C1 segment of cervical spinal cord (tissue), 14 donors: ENCODE measurements around the gene MPZL1.
"Not testable (repeated sequence)": the region's sequence is repeated elsewhere in the genome, so short reads cannot be mapped to it uniquely, and the experiment has no call there.

Source experiments
- DNase-seq, 14 donors: peaks; one replicate each; lab custom pipeline; 2025; lab: John Stamatoyannopoulos, UW

The MPZL1 gene

GRCh38 chr1:167806235-167806634, 84.5 kb downstream of the MPZL1 start:
- DNase-seq = not testable (repeated sequence)

DNA sequence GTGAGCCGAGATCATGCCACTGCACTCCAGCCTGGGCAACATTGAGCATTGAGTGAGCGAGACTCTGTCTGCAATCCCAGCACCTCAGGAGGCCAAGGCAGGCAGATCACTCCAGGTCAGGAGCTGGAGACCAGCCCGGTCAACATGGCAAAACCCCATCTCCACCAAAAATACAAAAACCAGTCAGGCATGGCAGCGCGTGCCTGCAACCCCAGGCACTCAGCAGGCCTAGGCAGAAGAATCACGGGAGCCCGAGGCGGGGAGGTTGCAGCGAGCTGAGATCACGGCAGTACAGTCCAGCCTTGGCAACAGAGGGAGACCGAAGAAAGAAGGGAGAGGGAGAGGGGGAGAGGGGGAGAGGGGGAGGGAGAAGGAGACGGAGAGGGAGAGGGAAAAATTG, 84.9 kb downstream of the MPZL1 start:
- DNase-seq = not testable (repeated sequence)

GRCh38 chr1:167808104-167808503, 86.3 kb downstream of the MPZL1 start:
- DNase-seq = no peak

DNA sequence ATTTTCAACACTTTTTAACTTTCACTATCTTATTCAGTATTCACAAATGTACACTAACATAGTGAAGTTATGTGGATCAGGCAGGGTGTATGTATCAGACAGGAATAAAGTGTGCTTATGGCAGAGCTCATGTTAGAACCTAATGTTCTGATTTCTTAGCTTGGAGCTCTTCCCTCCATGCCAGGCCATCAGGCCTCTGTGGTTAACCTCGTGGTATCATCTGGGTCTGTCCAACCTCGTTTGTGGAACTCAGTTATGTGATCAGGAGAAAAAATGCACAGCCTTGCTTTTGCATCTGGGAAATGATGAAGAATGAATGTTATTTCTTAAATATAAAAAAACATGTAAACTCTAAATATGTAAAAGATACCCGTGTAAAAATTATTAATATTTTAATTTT, 86.9 kb downstream of the MPZL1 start:
- no peak for DNase-seq

GRCh38 chr1:167812972-167813371, 91.2 kb downstream of the MPZL1 start:
- no peak for DNase-seq

- no peak for DNase-seq
Measured at GRCh38 chr1:167815650-167816049, 93.9 kb downstream of the MPZL1 start.

DNA sequence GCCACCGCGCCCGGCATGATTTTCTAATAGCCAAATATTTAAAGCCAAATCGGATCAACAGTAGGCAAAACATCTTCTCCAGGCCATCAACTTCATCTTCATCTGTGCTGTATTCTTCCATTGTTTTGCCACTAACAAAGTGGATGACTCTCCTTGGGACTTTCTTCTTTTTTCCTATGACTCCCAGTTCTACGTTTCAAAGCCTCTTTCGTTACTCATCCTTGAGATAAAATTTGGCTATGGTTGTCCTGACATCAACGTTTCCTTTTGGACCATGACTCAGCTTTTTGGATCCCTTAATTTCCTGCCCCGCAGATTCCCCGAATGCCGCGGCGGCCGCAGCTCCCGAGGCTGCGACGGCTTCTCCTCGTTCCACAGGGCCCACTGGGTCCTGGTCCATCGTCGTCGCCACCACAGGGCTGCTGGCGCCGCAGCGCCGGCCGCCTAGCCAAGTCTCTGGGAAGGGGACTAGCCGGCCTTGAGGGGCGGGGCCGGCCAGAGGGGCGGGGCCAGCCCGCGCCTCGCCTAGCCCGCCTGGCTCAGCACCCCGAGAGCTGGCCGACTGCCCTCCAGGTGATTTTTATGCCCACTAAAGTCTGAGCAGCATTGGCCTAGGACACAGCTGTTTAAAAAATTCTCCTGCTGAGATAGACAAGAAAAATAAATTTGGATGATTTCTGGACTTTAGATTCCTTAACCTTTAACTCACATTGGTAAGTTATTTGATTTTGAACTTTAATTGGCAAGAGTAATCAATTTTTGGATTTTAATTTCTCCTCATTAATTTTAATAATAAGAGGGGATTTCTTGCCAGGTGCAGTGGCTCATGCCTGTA, 98.3 kb downstream of the MPZL1 start:
- peak in 10 of 14 donors; percentile 4 to 65 (median 12) for DNase-seq

DNA sequence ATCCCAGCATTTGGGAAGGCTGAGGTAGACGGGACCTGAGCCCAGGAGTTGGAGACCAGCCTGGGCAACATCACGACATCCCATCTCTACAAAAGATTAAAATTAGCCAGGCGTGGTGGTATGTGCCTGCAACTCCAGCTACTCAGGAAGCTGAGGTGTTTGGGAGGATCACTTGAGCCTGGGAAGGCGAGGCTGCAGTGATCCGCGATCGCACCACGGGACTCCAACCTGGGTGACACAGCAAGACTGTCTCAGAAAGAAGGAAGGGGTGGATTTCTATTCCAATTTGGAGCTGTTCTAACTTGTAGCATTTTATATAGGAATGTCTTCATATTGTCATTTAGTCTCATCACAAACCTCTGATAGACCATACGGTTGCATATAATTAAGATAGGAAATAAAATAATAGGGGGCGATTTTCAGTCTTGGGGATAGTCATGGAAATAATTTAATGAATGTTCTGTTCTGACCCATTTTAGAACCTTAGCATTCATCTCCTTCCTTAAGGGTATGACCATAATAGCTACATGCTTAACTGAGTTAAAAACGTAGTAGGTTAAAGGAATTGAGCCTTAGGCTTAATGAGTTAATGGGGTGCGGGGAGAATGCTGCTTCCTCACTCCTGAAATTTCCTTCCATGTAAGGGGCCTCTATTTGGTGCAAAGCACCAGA, 99.0 kb downstream of the MPZL1 start:
- DNase-seq = no peak

GRCh38 chr1:167821356-167821685, 99.5 kb downstream of the MPZL1 start:
- no peak for DNase-seq

DNA sequence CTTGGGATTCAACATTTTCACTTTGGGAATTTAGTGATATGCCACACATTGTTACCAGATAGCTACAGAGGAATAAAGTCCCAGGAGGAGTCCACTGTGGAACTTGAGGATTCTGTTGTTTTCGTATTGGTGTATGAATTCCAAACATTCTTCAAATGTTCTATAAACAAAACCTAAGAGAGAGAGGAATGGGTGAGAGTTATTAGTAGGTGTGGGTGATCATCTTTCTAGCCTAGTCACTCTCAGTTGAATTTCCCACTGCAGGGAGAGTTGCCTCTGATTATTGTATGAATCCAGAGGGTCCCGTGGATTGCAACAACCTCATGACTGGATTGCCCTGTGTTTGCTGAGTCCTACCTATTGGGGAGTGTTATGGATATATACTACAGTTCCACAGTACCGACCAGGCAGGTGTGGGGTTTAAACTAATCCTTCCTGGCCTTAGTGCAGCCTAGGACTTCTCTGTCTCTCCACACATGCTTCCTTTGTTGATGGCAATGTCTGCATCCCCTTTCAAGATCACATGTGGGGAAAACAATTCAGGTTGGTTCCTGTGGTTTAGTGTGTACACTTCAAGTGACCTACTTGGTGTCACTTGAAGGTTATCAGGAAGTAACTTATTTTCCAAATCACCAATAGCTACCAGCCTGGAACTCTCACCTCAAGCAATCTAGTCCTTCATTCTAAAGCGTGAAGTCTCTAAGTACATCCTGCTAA, 100.3 kb downstream of the MPZL1 start:
- no peak for DNase-seq

- DNase-seq = no peak
Measured at GRCh38 chr1:167824163-167824794, 102.5 kb downstream of the MPZL1 start.

DNA sequence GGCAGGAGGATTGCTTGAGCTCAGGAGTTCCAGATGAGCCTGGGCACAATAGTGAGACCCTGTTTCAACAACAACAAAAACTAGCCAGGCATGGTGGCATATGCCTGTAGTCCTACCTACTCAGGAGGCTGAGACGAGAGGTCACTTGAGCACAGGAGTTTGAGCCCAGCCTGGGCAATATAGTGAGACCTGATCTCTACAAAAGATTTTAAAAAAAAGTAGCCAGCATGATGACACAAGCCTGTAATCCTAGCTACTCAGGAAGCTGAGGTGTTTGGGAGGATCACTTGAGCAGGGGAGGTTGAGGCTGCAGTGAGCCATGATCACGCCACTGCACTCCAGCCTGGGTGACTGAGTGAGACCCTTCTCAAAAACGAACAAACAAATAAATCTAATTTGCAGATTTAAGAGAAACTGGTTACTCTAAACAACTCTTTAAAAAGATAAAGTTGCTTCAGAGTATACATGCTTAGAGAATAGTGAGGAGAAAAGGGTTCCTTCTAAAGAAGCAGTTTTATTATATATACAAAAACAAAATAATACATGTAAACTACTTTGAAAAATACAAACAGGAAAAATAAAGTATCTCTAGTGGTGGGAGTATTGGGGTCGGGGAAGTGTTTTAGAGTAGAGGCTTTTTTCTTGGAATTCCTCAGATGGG, 103.8 kb downstream of the MPZL1 start:
- DNase-seq = no peak

DNA sequence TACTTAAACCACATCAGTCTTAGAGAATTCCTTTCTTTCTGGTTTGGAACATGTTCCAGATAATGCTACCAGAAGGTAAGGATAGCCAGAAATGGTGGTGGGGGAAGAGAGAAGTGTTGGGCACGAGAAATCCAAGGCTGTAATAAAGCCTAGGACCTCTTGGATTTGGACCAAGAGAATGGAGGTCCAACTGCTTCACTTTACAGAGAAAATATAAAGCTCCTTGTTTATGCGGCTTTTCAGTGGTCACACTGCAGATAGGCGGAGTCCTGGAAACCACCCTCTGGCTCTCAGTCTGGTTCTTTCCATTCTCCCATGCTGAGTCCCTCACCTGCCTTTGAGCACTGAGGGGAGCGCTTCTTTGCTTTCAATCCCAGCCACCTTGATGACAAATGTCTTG, 104.3 kb downstream of the MPZL1 start:
- no peak for DNase-seq

- DNase-seq = no peak
Measured at GRCh38 chr1:167829868-167830267, 108.1 kb downstream of the MPZL1 start.

- DNase-seq = not testable (repeated sequence)
Measured at GRCh38 chr1:167830668-167831067, 108.9 kb downstream of the MPZL1 start.

- no peak for DNase-seq
Measured at GRCh38 chr1:167832693-167833092, 110.9 kb downstream of the MPZL1 start.

DNA sequence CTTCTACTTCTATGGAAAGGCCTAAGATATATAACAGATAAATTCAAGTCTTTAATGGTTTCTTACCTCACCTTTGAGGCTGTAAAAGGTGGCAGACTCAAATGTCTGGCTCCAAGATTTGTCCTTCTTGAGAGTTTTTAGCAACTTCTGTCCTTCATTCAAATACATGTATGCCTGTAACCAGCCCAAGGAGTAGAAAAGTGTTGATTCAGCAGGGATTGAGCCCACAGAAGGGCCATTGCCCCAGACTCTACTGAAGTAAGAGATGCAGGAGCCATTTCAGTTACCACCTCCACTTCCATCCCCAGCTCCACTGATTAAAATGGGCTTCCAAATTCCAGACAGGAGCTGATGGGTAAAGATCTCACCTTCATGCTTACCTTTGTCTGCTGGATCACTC, 112.1 kb downstream of the MPZL1 start:
- DNase-seq = no peak

GRCh38 chr1:167836197-167836596, 114.4 kb downstream of the MPZL1 start:
- no peak for DNase-seq

GRCh38 chr1:167837326-167837725, 115.5 kb downstream of the MPZL1 start:
- no peak for DNase-seq

DNA sequence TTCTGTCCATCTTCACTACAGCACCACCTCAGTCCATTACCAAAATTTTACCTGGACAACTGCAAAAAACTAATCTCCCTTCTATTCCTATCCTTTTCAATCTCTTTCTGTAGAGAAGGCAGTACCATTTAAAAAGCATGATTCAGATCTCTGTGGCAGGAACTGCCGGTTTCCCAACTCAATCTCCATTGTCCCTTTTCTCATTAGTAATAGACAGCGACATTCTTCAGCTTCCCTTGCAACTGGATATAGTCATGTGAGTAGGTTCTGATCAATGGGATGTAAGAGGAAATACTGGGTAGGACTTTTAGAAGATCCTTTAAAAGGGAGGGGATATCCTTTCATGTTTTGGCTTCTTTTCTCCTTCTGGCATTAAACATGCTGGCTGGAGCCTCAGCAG, 117.2 kb downstream of the MPZL1 start:
- DNase-seq = no peak
